Small intestine (tissue), 16 donors: ENCODE data around the gene HEXB. TPM values are rescaled to one million over a fixed set of nuclear protein-coding genes. Genes with fewer than 3 reads are reported as not detected.

Experiments used
- DNase-seq, 2 donors: peaks; one replicate each; pipeline versions ENCODE4 v3.0.0 to v3.0.0-alpha.2; 2013
- FAIRE-seq: peaks from 2 replicates; lab custom pipeline; 2012; peaks lifted over from hg19 to GRCh38; lab: Jason Lieb, UNC
- H3K27ac ChIP-seq, 3 donors: one replicate each; pipeline ENCODE4 v1.5.1; 2013; ENCODE audit warnings: low read length in 2 of 3, mild to moderate bottlenecking in 2 of 3, control low read depth in 1 of 3, inconsistent platforms in 1 of 3, low read depth in 1 of 3, moderate library complexity in 1 of 3
- H3K27me3 ChIP-seq, 3 donors: one replicate each; pipeline ENCODE4 v1.6.1; 2013; ENCODE audit warnings: low read length in 3 of 3, inconsistent platforms in 1 of 3; ENCODE audit not compliant: control insufficient read depth in 3 of 3, insufficient read depth in 3 of 3
- H3K36me3 ChIP-seq, 3 donors: one replicate each; pipeline ENCODE4 v1.6.1; 2013; ENCODE audit warnings: low read length in 3 of 3, inconsistent platforms in 1 of 3, low read depth in 1 of 3, mild to moderate bottlenecking in 1 of 3, moderate library complexity in 1 of 3; ENCODE audit not compliant: control insufficient read depth in 3 of 3, insufficient read depth in 2 of 3
- H3K4me1 ChIP-seq, 3 donors: one replicate each; pipeline ENCODE4 v1.6.1; 2013; ENCODE audit warnings: low read length in 2 of 3, inconsistent platforms in 1 of 3, low read depth in 1 of 3, mild to moderate bottlenecking in 1 of 3, moderate library complexity in 1 of 3; ENCODE audit not compliant: control insufficient read depth in 3 of 3, insufficient read depth in 2 of 3
- H3K4me3 ChIP-seq, 3 donors: one replicate each; pipeline ENCODE4 v1.5.1; 2013; ENCODE audit warnings: low read length in 3 of 3, control low read depth in 1 of 3, inconsistent platforms in 1 of 3, low read depth in 1 of 3, mild to moderate bottlenecking in 1 of 3, moderate library complexity in 1 of 3
- H3K9me3 ChIP-seq, 2 donors: one replicate each; pipeline ENCODE4 v1.6.1; 2013; ENCODE audit warnings: low read depth in 1 of 2, low read length in 1 of 2; ENCODE audit not compliant: control insufficient read depth in 2 of 2, insufficient read depth in 1 of 2
- WGBS, 3 donors: extraction: QIAGEN DNeasy Blood & Tissue Kit; methylation state at CpG; one replicate each; pipeline ENCODE4 v1.1.7; 2013; 5-methylcytosine and 5-hydroxymethylcytosine counted together
- long read RNA-seq, 10 donors: transcript quantifications; one replicate each; lab custom pipeline, GENCODE V29; 2026
- polyA plus RNA-seq, 4 donors: library from polyadenylated mRNA; stranded (reverse) in 3 of 4; unstranded in 1 of 4; fragments of 200-250 nt in 3 of 4; fragments of 120-200 nt in 1 of 4; gene quantifications; one replicate each; pipeline versions ENCODE4 v1.2.1 to v1.2.3, GENCODE V29; 2013
- donor health status: healthy with polysubstance abuse.
- donor health status: control.
- donor health status: control.
- donor health status: Bipolar disorder and iron deficiency.
- donor health status: healthy.

The HEXB gene
- polyA plus RNA-seq, result 100 to 1,000 TPM in 3 of 4 donors, 10 to 100 TPM in 1; 63.5 to 582 (median 112) TPM
- long read RNA-seq, donor 1, transcript HEXB-201 (14 exons, 1,901 nt), result major isoform, 295 of 495 reads
- long read RNA-seq, donor 1, transcript HEXB-213 (2 exons, 876 nt), result minor isoform, 9 of 495 reads
- long read RNA-seq, donor 1, transcript HEXB-205 (3 exons, 806 nt), result minor isoform, 14 of 495 reads
- long read RNA-seq, donor 1, transcript HEXB-209 (6 exons, 1,684 nt), result minor isoform, 7 of 495 reads
- long read RNA-seq, donor 1, partial matches to known transcripts, result 159 of 495 reads
- long read RNA-seq, donor 1, other reads (novel, unspliced or antisense), result 10 of 495 reads
- long read RNA-seq, donor 2, transcript HEXB-201 (14 exons, 1,901 nt), result major isoform, 41 of 59 reads
- long read RNA-seq, donor 2, partial matches to known transcripts, result 14 of 59 reads
- long read RNA-seq, donor 2, other reads (novel, unspliced or antisense), result 0 of 59 reads
- long read RNA-seq, donor 3, transcript HEXB-205 (3 exons, 806 nt), result minor isoform, 10 of 158 reads
- long read RNA-seq, donor 3, transcript HEXB-201 (14 exons, 1,901 nt), result major isoform, 49 of 158 reads
- long read RNA-seq, donor 3, transcript HEXB-209 (6 exons, 1,684 nt), result minor isoform, 6 of 158 reads
- long read RNA-seq, donor 3, transcript HEXB-213 (2 exons, 876 nt), result minor isoform, 6 of 158 reads
- long read RNA-seq, donor 3, partial matches to known transcripts, result 87 of 158 reads
- long read RNA-seq, donor 3, other reads (novel, unspliced or antisense), result 0 of 158 reads
- long read RNA-seq, donor 4, partial matches to known transcripts, result 0 of 1 reads
- long read RNA-seq, donor 4, other reads (novel, unspliced or antisense), result 0 of 1 reads
- long read RNA-seq, donor 5, transcript HEXB-213 (2 exons, 876 nt), result minor isoform, 6 of 67 reads
- long read RNA-seq, donor 5, transcript HEXB-205 (3 exons, 806 nt), result minor isoform, 7 of 67 reads
- long read RNA-seq, donor 5, transcript HEXB-201 (14 exons, 1,901 nt), result major isoform, 19 of 67 reads
- long read RNA-seq, donor 5, partial matches to known transcripts, result 33 of 67 reads
- long read RNA-seq, donor 5, other reads (novel, unspliced or antisense), result 0 of 67 reads
- long read RNA-seq, donor 6, transcript HEXB-205 (3 exons, 806 nt), result minor isoform, 5 of 142 reads
- long read RNA-seq, donor 6, transcript HEXB-201 (14 exons, 1,901 nt), result major isoform, 85 of 142 reads
- long read RNA-seq, donor 6, partial matches to known transcripts, result 43 of 142 reads
- long read RNA-seq, donor 6, other reads (novel, unspliced or antisense), result 0 of 142 reads
- long read RNA-seq, donor 7, transcript HEXB-201 (14 exons, 1,901 nt), result major isoform, 19 of 33 reads
- long read RNA-seq, donor 7, partial matches to known transcripts, result 9 of 33 reads
- long read RNA-seq, donor 7, other reads (novel, unspliced or antisense), result 0 of 33 reads
- long read RNA-seq, donor 8, result 0 reads
- long read RNA-seq, donor 9, transcript HEXB-201 (14 exons, 1,901 nt), result major isoform, 24 of 40 reads
- long read RNA-seq, donor 9, partial matches to known transcripts, result 11 of 40 reads
- long read RNA-seq, donor 9, other reads (novel, unspliced or antisense), result 0 of 40 reads
- long read RNA-seq, donor 10, transcript HEXB-201 (14 exons, 1,901 nt), result major isoform, 90 of 163 reads
- long read RNA-seq, donor 10, partial matches to known transcripts, result 61 of 163 reads
- long read RNA-seq, donor 10, other reads (novel, unspliced or antisense), result 5 of 163 reads

DNA sequence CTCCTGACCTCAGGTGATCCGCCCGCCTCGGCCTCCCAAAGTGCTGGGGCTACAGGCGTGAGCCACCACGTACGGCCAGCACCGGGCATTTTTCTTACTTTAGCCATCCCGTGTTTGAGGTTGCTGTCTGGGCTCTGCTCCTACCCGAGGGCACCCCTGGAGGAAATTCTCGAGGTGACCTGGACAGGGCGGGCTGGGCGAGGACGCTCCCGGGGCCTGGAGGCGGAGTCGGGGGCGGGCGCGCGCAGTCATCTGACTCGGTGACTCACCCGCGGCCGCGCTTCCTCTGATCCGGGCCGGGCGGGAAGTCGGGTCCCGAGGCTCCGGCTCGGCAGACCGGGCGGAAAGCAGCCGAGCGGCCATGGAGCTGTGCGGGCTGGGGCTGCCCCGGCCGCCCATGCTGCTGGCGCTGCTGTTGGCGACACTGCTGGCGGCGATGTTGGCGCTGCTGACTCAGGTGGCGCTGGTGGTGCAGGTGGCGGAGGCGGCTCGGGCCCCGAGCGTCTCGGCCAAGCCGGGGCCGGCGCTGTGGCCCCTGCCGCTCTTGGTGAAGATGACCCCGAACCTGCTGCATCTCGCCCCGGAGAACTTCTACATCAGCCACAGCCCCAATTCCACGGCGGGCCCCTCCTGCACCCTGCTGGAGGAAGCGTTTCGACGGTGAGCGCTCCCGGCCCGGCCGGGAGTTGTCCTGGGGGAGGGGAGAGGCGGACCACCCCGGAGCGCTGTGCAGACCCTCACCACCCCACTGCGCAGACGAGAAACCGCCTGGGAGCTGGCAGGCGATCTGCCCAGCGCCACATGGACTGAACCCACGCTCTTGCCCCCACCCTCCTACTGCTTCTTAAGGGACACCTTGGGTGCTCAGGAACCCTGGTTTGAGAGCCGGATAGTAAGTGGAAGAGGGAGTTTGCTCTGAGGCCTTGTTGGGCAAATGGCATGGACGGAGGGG, at the start of gene HEXB:
TSS of gene HEXB (plus strand) at position 334 of the 952 bp plus-strand sequence. CDS start at position 362, 28 bp downstream.
- Histone ChIP-seq H3K4me1 (peaks cover 7 to 18% (median 8%) of the 10 kb centered on the region in 3 donors), H3K4me3 (peak within 1 kb of the TSS; percentile 77 to 91 (median 90)), H3K36me3 (peaks cover 0 to 4% (median under 1%) of the 10 kb centered on the region in 3 donors), H3K27ac (peak within 1 kb of the TSS; percentile 46 to 94 (median 76)), H3K27me3 (no peaks in the 10 kb centered on the region), H3K9me3 (no peaks in the 10 kb centered on the region)
- WGBS, 3 donors, result 1 to 3% (median 2%) methylated on average over 59 to 78 of the region's 78 CpGs
- peak; percentile 92 to 96 for DNase-seq
- no peak for FAIRE-seq

GRCh38 chr5:74636149-74636548, 48.9 kb upstream of the HEXB start:
- H3K27ac ChIP-seq, result peak overlapping the region in 1 of 3 donors; percentile 97

DNA sequence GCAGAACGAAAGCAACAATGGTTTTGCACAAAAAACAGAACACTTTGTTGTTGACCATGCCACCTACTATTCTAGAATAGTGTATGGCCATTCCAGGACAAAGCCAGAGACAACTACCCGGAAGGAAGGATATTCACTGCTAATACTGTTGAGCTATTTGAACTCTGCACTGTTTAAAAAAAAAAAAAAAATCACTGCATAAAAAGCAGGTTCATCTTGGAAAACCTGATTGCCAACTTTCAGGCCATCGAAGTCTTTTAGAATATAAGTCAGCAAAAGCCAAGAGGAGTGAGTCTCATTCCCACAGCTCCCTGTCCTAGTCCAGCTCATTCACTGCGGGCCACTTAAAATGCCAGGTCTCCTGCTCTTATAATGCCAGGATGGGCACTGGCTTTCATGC, 48.5 kb upstream of the HEXB start:
- no peak for FAIRE-seq
- H3K27me3 ChIP-seq, result no peaks in the 10 kb centered on the region
- peak overlapping the region in 1 of 3 donors; percentile 97 for H3K27ac ChIP-seq
- H3K36me3 ChIP-seq, result peaks cover 0 to 38% (median 6%) of the 10 kb centered on the region in 3 donors
- 18 to 64% (median 41%) methylated on average over 4 of the region's 4 CpGs for WGBS, 3 donors
- peak; percentile 67 to 80 for DNase-seq
- no peaks in the 10 kb centered on the region for H3K9me3 ChIP-seq
- H3K4me1 ChIP-seq, result peaks cover 3 to 48% (median 12%) of the 10 kb centered on the region in 3 donors
- H3K4me3 ChIP-seq, result peak overlapping the region in 1 of 3 donors; percentile 74

More at GRCh38 chr5:74636149-74636548, 48.9 kb upstream of the HEXB start:
- FAIRE-seq, result no peak
- H3K36me3 ChIP-seq, result peaks cover 0 to 42% (median 6%) of the 10 kb centered on the region in 3 donors
- peak in 1 of 2 donors; percentile 42 for DNase-seq
- H3K4me3 ChIP-seq, result peak overlapping the region in 1 of 3 donors; percentile 74
- WGBS, 3 donors, result 57 to 79% (median 73%) methylated on average over 12 of the region's 12 CpGs
- no peaks in the 10 kb centered on the region for H3K9me3 ChIP-seq
- peaks cover 5 to 52% (median 14%) of the 10 kb centered on the region in 3 donors for H3K4me1 ChIP-seq
- H3K27me3 ChIP-seq, result no peaks in the 10 kb centered on the region

DNA sequence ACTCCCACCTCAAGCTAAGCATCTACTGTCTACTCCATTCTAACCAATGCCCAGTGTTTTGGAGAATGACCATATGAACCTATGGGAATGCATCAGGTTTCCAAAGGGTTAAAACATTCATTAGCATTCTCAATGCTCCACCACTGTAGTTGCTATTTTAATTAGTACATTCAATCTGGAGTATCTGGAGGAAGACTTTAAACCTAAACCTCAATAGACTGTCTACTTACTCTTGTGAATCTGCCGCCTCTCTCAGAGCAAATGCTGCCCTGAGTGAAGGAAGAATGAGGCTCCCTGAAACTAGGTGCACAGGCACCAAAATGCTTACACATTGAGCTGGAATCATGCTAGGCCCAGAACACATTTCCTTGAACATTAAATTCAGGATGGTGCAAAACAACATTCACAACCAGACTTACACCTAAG, 46.5 kb upstream of the HEXB start:
- Histone ChIP-seq H3K27me3 (no peaks in the 10 kb centered on the region), H3K4me1 (peaks cover 2 to 43% (median 8%) of the 10 kb centered on the region in 3 donors), H3K36me3 (peaks cover 0 to 30% (median 6%) of the 10 kb centered on the region in 3 donors), H3K4me3 (peak overlapping the region; percentile 68 to 74 (median 74)), H3K9me3 (no peaks in the 10 kb centered on the region), H3K27ac (peak overlapping the region in 2 of 3 donors; percentile 70 to 97)
- WGBS, 3 donors, result 17 to 40% (median 30%) methylated on average over 1 of the region's 1 CpG
- DNase-seq (no peak), FAIRE-seq (no peak)

DNA sequence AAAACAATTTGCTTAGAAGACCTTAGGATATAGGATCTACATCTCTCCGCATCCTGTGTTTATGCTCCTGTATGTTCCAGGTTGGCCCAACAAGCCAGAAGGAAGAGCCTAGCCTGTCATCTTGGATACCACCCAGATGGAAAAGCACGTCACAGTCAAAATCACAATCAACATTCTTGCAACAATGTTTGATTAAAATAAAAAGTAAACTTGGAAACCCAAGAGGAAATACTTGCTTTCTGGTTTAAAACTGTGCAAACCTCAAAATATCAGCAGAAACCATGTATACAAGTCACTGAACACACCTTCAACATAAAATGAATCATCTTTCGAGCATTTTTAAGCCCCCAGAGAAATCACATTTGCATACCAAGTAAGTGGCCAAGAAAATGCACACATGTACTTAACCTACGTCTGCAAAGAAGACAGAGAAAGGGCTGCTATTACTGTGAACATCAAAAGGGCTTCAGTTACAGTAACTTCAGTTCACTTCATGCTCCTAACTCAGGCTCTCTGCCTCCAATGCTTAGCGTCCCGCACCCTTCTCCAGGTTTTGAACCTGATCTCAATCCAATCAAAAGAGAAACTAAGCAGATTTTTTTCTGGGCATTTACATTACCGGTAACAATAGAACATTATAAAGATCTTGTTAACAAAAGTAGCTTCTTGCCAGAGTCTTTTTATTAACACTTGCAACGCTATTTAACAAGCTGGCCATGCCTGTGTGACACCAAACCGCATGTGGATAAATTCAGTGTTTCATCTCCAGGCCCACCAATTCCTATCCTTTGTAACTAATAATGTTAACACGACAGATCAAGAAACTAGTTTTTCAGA, 45.8 kb upstream of the HEXB start:
- FAIRE-seq, result no peak
- peaks cover 2 to 47% (median 8%) of the 10 kb centered on the region in 3 donors for H3K4me1 ChIP-seq
- 4 to 11% (median 10%) methylated on average over 10 of the region's 10 CpGs for WGBS, 3 donors
- DNase-seq, result peak in 1 of 2 donors; percentile 50
- peak overlapping the region; percentile 91 to 97 (median 96) for H3K27ac ChIP-seq
- H3K4me3 ChIP-seq, result peak overlapping the region; percentile 68 to 74 (median 74)
- H3K27me3 ChIP-seq, result no peaks in the 10 kb centered on the region
- no peaks in the 10 kb centered on the region for H3K9me3 ChIP-seq
- H3K36me3 ChIP-seq, result peaks cover 0 to 25% (median 6%) of the 10 kb centered on the region in 3 donors

DNA sequence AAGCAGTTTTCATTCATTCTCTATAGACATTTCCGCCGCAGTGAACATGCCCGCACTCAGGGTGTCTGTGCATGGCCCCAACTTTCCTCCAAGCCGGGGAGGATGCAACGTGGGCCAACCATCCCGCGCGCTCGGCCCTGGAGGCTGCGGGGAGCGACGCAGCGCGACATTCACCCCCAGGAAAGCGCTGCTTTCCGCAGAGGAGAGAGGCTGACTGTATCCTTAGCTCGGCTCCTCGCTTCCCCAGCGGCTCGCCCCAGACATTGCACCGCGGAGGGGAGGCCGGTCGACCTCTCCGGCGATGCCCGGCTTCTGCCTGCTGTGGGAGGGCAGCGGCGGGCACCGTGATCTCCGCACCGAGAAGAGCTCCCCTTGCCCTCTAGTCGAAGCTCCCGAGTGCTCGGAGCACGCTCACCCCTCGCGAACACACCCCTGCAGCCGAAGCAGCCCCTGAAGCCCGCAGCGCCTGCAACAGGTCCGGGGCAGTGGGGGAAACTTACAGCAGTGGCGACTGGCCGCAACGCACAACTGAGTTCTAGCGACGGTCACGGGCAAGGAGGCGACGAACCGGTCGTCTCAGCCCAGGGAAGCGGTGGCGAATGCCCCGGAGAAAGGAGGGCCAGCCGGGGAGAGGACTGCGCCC, 45.1 kb upstream of the HEXB start:
- no peaks in the 10 kb centered on the region for H3K9me3 ChIP-seq
- H3K4me3 ChIP-seq, result peak overlapping the region; percentile 68 to 74 (median 74)
- FAIRE-seq, result no peak
- H3K36me3 ChIP-seq, result peaks cover 0 to 18% (median 1%) of the 10 kb centered on the region in 3 donors
- H3K27ac ChIP-seq, result peak overlapping the region; percentile 91 to 97 (median 96)
- peak in 1 of 2 donors; percentile 41 for DNase-seq
- peaks cover 2 to 40% (median 8%) of the 10 kb centered on the region in 3 donors for H3K4me1 ChIP-seq
- 0 to 1% (median 0%) methylated on average over 49 to 57 of the region's 57 CpGs for WGBS, 3 donors
- H3K27me3 ChIP-seq, result no peaks in the 10 kb centered on the region
